Eye (tissue), 1 donor: Measurements from ENCODE around the gene C13orf46.
"Not testable (repeated sequence)": the region's sequence is repeated elsewhere in the genome, so short reads cannot be mapped to it uniquely, and the experiment has no call there.

Experiments used
- DNase-seq: peaks from one replicate; pipeline ENCODE4 v3.0.0-alpha.2; 2015

Gene C13orf46

DNA sequence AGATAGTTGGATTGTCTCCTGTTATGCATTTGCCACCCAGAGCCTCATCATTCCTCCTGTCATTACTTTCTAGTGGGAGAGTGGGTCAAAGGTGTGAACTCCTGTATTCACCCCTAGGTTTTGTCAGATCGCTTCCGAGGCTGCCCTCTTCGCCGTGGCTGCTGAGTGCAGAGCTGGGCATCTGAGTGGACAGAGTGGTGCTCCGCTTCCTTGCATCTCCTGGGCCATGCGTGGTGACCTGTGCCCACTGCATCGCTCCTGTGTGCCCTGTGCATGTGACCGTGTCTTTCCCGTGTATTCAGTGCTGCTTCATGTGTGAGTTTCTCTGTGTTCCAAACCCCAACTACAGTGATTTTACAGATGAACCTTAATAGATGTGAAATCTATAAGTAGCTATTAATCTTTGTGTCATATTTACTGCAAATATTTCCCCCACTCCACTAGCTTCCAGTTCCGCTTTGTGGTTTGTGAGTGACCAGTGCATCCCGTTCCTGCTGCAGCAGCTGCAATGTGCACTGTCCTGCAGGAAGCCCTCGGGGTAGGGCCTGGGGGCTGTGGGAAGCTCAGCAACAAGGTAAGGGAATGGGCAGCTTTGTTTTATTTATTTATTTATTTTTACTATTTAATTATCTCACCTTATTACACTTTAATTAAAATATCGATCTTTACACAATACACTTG is 53.1 kb downstream of the C13orf46 start:
- no peak for DNase-seq

DNA sequence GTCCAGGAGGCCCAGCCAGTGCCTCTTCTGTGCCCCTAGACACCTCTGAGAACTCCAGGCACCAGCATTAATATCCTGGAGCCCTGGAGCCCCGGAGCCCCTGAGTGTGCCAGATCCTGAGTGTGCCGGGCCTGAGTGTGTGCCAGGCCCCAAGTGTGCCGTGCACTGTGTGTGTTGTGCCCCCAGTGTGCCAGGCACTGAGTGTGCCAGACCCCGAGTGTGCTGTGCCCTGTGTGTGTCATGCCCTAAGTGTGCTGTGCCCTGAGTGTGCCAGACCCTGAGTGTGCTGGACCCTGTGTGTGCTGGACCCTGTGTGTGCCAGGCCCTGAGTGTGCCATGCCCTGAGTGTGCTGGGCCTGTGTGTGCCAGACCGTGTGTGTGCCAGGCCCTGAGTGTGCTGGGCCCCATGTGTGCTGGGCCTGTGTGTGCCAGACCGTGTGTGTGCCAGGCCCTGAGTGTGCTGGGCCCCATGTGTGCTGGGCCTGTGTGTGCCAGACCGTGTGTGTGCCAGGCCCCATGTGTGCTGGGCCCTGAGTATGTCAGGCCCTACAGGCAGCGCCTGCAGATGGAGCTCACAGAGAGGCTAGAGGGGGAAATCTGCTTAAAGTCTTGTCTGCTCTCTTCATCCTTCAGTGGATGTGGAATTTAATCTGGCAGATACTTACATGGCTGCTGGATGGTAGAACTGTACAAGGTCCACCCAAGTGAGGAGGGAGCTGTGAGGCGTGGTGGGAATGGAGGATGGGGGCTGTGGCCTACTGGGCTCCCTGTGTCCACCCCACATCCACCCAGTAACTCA is 53.9 kb downstream of the C13orf46 start:
- no peak for DNase-seq

DNA sequence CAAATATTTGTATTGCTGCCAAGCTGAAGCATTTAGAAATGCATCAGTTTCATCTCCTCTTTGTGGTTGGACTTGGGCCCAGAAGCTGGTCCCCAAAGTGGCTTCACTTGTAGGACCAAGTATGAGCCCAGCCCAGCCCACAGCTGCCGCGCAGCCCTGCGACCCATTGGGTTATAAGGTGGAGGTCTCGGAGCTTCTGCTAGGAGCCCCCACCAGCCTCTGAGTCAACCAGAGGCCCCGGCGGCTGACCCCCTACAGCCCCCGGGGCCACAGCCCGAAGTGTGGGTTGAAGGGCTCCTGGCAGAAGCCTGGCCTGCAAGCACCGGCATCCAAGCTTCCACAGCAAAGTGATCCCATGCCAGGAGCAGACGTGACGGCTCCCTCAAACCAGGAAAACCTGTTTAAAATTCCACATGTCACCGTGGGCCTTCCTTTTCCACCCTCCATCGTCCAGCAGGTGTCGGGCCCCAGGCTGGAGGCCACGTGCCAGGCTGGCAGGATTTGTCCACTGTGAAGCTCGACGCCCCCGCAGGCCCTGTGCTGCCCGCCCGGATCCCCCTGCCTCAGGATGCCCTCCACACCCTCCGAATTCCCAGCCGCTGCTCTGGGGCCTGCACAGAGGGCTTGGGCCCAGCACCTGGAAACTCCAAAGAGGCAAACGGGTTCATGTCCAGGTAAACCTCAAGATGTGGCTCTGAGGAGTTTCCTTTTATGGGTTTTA is 54.7 kb downstream of the C13orf46 start:
- no peak for DNase-seq

DNA sequence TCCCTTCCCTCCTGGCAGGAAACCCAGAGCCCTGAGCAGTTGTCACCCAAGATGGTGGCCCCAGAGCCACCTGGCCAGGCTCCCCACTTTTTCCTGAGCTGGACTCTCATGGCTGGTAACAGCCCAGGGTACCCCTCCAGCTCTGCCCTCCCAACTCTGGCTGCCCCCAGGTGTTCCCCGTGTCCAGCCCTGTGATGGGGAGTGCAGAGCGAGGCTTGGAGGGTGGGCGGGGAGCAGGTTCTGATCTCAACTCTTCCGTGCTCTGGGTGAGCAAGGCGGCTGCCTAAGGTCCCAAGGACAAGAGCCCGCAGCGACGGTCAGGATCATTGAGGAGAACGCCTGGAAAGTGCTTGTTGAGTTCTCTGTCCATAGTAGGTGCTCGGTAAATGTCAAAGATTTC is 55.3 kb downstream of the C13orf46 start:
- no peak for DNase-seq

DNA sequence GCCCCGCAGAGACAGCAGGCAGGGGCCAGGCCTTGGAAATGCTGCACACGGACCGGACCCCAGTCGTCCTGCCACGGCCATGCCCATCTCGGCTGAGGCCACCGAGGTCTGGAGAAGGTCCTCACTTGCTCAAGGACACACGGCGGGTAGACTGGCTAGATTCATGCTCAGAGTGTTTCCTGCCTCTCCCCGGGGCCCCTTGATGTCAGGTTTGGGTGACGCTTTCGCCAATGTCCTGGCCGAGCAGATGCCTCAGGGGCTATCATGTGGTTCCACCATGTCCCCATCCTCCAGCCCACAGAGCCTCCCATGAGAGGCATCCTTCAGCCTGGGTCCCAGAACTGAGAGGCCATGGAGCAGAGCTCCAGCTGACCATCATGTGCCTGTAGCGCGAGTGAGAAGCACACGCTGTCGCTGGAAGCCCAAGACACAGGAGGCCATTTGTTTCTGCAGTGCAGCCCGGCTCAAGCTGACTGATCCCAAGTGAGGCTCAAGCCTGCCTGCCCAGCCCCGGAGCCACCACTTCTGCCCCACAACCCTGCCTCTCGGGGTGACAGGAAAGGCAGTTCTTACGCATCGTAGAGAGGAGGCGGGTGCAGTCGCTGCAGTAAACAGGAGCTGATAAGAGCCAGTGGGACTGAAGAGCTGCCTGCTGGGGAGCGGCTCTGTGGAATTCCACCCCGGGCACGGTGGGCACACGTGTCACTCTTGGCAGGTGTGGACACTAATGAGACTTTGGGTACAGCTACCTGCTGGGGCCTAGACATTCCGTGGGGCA is 56.1 kb downstream of the C13orf46 start:
- DNase-seq = no peak

DNA sequence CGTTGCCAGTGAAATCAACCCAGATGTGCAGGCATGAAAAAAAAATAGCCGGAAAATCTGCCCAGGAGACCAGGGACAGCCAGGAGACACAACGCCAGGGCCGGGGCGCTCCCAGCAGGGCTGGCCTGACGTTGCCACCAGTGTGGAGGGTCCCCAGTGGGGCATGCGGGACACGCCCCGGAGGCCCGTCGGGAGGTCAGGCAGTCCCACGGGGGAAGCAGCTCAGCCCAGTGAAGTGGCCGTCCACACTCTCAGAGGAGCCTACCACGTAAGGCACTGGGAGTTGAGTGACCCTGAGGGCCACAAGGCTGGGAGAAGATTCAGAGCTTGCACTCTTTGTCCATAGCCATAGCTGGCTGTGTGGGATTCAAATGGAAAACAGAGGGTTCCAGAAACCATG is 56.8 kb downstream of the C13orf46 start:
- no peak for DNase-seq

DNA sequence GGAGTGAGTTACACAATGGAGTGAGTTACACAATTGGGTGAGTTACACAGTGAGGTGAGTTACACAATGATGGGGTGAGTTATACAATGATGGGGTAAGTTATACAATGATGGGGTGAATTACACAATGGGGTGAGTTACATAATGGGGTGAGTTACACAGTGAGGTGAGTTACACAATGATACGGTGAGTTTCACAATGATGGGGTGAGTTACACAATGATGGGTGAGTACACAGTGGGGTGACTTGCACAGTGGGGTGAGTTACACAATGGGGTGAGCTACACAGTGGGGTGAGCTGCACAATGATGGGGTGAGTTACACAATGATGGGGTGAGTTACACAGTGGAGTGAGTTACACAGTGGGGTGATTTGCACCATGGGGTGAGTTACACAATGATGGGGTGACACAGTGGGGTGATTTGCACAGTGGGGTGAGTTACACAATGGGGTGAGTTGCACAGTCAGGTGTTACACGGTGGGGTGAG is 57.5 kb downstream of the C13orf46 start:
- no peak for DNase-seq

DNA sequence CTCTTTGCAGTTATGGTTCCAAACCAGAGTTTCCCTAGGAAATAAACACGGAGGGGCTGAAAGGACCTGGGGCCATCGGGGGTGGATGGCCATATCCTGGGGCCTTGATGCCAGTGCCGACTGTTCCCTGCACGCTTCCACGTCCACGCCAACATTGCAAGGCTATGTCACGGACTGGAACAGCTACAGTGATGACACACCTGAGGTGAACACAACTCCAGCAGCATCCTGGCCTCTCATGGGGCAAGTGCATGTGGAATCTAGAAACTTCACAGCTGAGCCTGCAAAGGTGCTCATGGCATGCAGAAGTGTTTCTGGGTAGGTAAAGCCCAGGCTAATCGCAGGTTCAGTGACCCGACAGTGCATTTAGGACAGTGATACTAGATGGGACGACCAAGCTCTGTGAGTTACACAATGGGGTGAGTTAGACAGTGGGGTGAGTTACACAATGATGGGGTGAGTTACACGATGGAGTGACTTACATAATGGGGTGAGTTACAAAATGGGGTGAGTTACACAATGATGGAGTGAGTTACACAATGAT is 58.0 kb downstream of the C13orf46 start:
- DNase-seq = no peak

DNA sequence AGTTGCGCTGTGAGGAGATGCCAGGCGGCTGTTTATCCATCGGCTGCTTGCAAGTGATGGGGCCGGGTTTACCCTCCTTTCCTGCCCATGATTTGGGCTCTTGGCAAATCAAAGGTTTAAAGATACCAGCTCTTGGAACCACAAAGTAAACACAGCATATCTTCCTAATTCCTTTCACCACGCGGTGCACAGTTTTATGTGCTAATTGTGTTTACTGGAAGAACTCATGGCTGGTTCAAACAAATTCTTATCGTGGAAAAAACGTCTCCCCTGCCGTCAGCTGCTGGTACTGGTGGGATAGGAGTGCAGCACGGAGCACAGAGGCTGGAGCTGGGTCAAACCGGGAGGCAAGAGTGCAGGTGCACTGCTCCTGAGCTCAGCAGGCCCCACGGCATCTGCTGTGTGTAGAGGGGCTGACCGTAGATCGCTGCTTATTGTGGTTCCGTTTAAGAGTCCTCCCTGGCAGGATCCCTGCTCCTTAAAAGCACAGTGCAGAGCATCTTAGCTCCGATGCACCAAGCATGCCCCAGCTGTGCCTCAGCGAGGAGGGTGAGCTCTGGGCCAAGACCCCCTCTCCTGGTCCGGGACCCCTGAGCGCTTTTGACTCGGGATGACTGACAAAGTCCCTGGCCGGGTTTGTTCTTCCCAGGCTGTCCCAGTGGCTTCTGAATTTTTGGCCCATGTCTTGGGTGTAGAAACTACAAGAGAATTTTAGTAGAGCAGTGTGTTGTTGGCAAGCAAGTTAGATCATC is 58.7 kb downstream of the C13orf46 start:
- DNase-seq = no peak

DNA sequence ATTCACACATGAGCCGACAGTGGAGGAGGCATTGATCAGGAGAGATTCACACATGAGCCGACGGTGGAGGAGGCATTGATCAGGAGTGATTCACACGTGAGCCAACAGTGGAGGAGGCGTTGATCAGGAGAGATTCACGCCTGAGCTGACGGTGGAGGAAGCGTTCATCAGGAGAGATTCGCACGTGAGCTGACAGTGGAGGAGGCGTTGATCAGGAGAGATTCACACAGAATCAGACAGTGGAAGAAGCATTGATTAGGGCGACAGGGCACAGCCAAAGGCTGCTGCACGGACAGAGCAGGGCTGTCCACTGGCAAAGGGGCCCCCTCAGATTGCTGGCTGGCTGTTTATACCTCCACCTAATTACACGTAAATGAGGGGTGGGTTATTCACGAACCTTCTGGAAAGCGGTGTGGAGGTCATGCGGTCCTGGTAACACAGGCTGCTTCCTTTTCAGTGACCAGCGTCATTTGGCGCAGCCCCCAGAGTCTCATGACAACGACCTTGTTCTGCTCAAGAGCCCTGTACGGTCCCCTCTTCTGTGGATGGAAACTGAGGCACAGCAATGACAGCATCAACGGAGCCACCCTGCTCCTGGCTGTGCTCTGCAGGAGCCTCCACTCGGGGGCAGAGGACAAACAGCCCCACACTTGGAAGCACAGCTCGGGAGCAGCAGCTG is 59.4 kb downstream of the C13orf46 start:
- DNase-seq = no peak

DNA sequence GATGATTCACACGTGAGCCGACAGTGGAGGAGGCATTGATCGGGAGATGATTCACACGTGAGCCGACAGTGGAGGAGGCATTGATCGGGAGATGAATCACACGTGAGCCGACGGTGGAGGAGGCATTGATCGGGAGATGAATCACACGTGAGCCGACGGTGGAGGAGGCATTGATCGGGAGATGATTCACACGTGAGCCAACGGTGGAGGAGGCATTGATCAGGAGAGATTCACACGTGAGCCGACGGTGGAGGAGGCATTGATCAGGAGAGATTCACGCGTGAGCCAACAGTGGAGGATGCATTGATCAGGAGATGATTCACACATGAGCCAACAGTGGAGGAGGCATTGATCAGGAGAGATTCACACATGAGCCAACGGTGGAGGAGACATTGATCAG is 60.0 kb downstream of the C13orf46 start:
- DNase-seq = not testable (repeated sequence)

DNA sequence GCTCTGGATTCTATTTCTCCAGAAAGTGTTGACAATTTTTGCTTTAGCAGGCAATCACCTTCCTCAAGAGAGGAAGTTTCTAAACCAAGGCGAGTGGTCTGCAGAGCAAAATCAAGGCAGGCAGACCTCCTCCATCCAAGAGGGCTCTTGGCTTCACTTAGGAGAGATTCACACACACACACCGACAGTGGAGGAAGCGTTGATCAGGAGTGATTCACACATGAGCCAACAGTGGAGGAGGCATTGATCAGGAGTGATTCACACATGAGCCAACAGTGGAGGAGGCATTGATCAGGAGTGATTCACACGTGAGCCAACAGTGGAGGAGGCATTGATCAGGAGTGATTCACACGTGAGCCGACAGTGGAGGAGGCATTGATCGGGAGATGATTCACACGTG is 60.5 kb downstream of the C13orf46 start:
- not testable (repeated sequence) for DNase-seq

DNA sequence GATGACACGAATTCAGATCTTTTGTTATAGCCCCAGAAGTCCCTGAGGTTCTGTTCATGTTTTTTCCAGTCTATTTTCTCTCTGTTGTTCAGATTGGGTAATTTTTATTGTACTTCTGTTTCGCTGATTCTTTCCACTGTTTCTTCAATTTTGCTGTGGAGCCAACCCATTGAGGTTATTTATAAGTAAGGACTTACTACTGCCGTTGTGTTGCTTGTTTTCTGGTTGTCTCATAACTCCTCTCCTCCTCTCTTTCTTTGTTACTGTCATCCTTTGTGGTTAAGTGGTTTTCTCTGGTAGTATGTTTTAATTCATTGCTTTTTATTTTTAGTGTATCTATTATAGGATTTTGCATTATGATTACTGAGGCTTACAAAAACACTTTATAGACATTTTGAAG is 61.3 kb downstream of the C13orf46 start:
- no peak for DNase-seq

DNA sequence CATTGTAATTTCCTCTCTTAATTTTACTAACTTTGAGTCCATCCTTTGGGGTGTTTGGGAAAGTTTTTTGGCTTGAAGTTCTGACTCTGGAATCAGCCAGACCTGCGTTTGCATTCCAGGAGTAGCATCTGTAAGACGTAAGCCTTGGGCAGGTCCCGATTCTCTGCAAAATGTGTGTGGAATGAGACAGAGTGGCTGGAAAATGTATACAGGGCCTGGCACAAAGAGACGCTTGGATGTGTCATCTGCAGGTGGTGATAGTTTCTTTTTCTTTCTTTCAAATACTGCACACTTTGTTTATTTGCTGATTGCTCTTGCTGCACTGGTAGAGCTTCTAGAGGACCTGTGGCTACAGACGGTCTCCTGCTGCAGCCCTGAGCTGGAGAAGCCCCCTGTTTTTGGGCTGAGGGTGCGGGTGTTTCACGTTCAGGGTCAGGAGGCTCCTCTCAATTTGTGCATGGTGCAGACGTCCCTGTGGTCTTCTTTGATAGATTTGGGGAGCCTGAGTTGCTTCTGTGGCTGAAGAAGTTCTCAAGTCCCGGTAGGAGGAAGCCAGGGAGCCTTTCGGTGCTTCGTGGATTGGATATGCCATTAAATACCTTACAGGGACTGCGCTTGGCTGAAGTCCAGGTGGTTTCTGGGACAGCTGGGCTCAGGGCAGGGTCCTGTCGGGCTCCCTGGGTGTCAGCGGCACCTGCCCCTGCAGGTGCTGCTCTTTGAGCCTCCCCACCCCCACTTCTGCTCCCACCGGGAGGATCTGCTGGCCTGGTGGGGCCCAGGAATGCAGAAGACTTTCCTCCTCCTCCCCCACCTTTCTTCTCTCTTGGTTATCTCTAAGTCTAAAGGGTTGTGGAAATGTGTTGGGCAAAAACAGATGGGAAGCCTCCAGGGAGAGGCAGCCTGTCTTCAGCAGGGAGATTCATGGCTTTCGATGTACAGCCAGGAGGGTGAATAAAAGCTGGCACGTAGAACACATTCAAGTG is 66.0 kb downstream of the C13orf46 start:
- DNase-seq = no peak

DNA sequence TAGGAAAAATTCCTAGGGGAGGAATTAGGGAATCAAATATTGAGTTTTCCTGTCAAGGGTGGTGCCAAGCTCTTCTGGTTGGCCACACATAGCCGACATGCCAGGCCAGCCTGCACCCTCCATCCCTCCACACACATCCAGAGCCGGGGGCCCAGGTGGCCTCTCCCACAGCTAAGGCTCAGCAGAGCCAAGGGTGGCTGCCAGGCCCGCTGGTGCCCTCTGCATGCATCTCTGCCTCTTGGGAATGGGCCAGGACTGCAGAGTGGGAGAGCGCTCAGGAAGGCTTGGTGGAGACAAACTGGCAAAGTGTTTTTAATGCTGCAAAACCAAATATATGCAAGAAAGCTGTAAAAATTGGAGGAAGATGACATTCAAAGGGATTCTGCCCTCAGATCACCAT is 67.3 kb downstream of the C13orf46 start:
- DNase-seq = no peak

DNA sequence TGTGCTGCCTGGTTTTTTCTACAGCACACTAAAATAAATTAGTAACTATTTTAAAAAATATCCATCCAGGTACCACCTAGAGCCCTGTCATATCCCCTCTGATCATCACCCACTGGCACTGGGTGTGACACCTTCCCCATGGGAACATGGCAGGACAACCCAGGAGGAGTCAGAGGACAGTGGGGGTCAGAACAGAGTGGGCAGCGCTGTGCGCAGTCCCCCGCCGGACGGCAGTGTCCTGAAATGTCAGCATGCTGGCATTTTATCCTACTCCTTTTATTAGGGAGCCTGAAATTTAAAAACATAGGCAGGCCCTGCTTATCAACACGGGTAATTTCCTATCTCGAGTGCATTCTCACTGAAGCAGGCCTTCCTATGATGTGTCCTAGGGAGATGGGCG is 67.9 kb downstream of the C13orf46 start:
- no peak for DNase-seq

DNA sequence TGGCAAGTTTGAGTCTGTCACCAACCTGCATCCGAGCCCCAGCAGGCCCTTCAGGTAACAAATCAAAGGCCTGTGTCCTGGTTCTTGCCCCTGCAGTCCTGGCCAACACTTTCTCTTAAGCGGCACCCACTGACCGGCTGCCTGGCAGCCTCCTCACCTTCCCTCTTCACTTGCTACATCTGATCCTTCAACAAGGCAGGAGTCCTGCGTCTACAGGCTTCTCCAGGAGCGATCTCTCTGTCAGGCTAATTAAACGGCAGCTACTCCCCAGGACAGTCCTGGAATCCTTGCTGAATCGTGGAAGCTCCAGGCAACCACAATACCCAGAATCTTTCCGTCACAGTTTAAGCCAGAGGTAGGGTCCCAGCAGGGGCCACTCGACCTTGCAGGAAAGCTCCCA is 68.9 kb downstream of the C13orf46 start:
- DNase-seq = no peak

DNA sequence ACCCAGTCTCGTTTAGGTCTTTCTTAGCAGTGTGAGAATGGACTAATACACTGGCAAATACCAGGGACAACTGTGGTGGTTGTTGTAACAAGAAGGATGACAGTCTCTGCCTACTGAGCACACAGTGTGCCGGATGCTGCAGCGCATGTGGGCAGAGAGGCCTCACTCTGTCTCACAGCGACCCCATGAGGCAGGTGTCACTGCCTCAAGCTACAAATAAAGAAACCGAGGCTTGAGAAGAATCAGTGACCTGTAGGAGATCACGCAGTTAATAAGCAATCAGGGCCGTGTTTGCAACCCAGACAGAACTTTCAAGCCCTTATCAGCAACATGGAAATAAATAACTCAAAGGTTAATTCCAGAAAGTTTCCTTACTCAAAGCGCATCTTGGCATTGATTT is 69.5 kb downstream of the C13orf46 start:
- no peak for DNase-seq

DNA sequence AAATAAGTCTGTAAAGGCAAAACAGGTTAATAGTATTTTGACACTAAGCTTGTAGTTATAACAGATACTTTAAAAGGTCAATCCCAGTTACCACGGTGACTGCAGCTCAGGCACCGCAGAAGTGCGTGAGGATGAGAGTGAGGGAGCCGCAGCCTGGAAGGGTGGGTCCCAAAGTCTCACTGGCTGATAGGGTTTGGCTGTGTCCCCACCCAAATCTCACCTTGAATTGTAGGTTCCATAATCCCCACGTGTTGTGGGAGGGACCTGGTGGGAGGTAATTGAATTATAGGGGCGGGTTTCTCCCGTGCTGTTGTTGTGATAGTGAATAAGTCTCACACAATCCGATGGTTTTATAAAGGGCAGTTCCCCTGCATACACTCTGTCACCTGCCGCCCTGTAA is 70.0 kb downstream of the C13orf46 start:
- DNase-seq = no peak
